B cell (primary cell): ENCODE results near the gene SEPTIN1. TPM values are rescaled to one million over a fixed set of nuclear protein-coding genes. Genes with fewer than 3 reads are reported as not detected.

Experiments
- ATAC-seq: fragments of 200-7000 bp; cut with Tn5 transposase; one replicate; pipeline ENCODE4 v1.10.0; 2021; ENCODE audit warnings: low read depth, mild to moderate bottlenecking, moderate number of reproducible peaks, moderate library complexity
- CTCF ChIA-PET: fragments of 350-600 bp; sonication (Branson Sonifier 250); formaldehyde crosslinking; loops from one replicate; lab custom pipeline; 2021; ENCODE audit warnings: antibody characterized with exemption, inconsistent platforms; lab: Charles Lee
- POLR2A ChIA-PET: fragments of 350-600 bp; sonication (Branson Sonifier 250); formaldehyde crosslinking; loops from one replicate; lab custom pipeline; 2021; ENCODE audit warnings: antibody characterized with exemption; lab: Charles Lee
- DNase-seq: peaks from one replicate; pipeline ENCODE4 v3.0.0; 2013
- H2AFZ ChIP-seq: 2 replicates; pipeline ENCODE4 v1.6.1; 2012; ENCODE audit warnings: mild to moderate bottlenecking, low read depth, low read length; ENCODE audit not compliant: insufficient read depth, poor library complexity, severe bottlenecking
- H3K27ac ChIP-seq, 2 donors: 1 replicate in 1 of 2; 2 replicates in 1 of 2; pipeline ENCODE4 v1.5.1; 2012 to 2013; ENCODE audit warnings: low read length in 2 of 2, mild to moderate bottlenecking in 2 of 2, moderate library complexity in 1 of 2
- H3K27me3 ChIP-seq, 4 experiments: fragments of 200-600 bp in 1 of 4; sonication (generic) in 1 of 4; replicated peaks in 1 of 4; 1 replicate in 2 of 4; 2 replicates in 2 of 4; pipeline versions ENCODE4 v1.6.1 to v1.7.0; 2013 to 2016; ENCODE audit warnings: low read length in 3 of 4, mild to moderate bottlenecking in 2 of 4, mixed read lengths in 1 of 4, moderate library complexity in 1 of 4; ENCODE audit not compliant: insufficient read depth in 4 of 4, control insufficient read depth in 3 of 4; ENCODE audit errors: control extremely low read depth in 1 of 4
- H3K36me3 ChIP-seq, 2 experiments: replicated peaks in 1 of 2; 1 replicate in 1 of 2; 2 replicates in 1 of 2; pipeline versions ENCODE4 v1.6.1 to v1.7.1; 2013; ENCODE audit warnings: low read length in 1 of 2; ENCODE audit not compliant: insufficient read depth in 2 of 2, control insufficient read depth in 1 of 2; ENCODE audit errors: control extremely low read depth in 1 of 2, extremely low read depth in 1 of 2
- H3K4me1 ChIP-seq, 2 donors: fragments of 200-600 bp in 1 of 2; sonication (generic) in 1 of 2; 1 replicate in 1 of 2; 2 replicates in 1 of 2; pipeline versions ENCODE4 v1.5.1 to v1.6.1; 2013 to 2017; ENCODE audit warnings: low read length in 2 of 2; ENCODE audit not compliant: control insufficient read depth in 2 of 2, insufficient read depth in 2 of 2
- H3K4me2 ChIP-seq: replicated peaks from 2 replicates; pipeline ENCODE3; 2012; ENCODE audit warnings: mild to moderate bottlenecking, low read depth, low read length; ENCODE audit not compliant: poor library complexity, severe bottlenecking
- H3K4me3 ChIP-seq, 5 experiments: fragments of 200-600 bp in 1 of 5; sonication (generic) in 1 of 5; 1 replicate in 3 of 5; 2 replicates in 2 of 5; pipeline versions ENCODE4 v1.5.1 to v1.7.0; 2011 to 2016; ENCODE audit warnings: low read length in 4 of 5, mild to moderate bottlenecking in 4 of 5, low read depth in 2 of 5, control low read depth in 1 of 5, moderate library complexity in 1 of 5; ENCODE audit not compliant: insufficient read depth in 1 of 5; ENCODE audit errors: control extremely low read depth in 1 of 5, extremely low read depth in 1 of 5
- H3K79me2 ChIP-seq: fragments of 200-600 bp; sonication (generic); one replicate; pipeline ENCODE4 v1.6.0; 2016; ENCODE audit warnings: low read length; ENCODE audit not compliant: control insufficient read depth, insufficient read depth
- H3K9ac ChIP-seq: fragments of 200-600 bp; sonication (generic); 2 replicates; pipeline ENCODE4 v1.6.1; 2017; ENCODE audit warnings: mild to moderate bottlenecking, low read length, moderate library complexity
- H3K9me3 ChIP-seq, 3 donors: one replicate each; pipeline versions ENCODE4 v1.6.1 to v1.7.1; 2013; ENCODE audit warnings: low read length in 2 of 3; ENCODE audit not compliant: control insufficient read depth in 2 of 3, insufficient read depth in 1 of 3; ENCODE audit errors: control extremely low read depth in 1 of 3
- H4K20me1 ChIP-seq: 2 replicates; pipeline ENCODE4 v1.6.0; 2012; ENCODE audit warnings: mild to moderate bottlenecking, low read length; ENCODE audit not compliant: insufficient read depth, control insufficient read depth, poor library complexity, severe bottlenecking
- H3K27ac Mint-ChIP-seq: one replicate; pipeline ENCODE4 v1.8.0; 2021; ENCODE audit warnings: mixed read lengths
- H3K27me3 Mint-ChIP-seq: one replicate; pipeline ENCODE4 v1.8.0; 2021; ENCODE audit warnings: mixed read lengths
- H3K4me1 Mint-ChIP-seq: one replicate; pipeline ENCODE4 v1.8.0; 2021; ENCODE audit warnings: mixed read lengths
- H3K4me3 Mint-ChIP-seq: one replicate; pipeline ENCODE4 v1.8.0; 2021; ENCODE audit warnings: mixed read lengths
- H3K9me3 Mint-ChIP-seq: one replicate; pipeline ENCODE4 v1.8.0; 2022; ENCODE audit warnings: mixed read lengths; ENCODE audit not compliant: insufficient read depth
- CTCF ChIP-seq: fragments of 200-600 bp; IDR thresholded peaks from one replicate; pipeline ENCODE4 v1.8.0; 2022; ENCODE audit warnings: antibody characterized with exemption, mild to moderate bottlenecking
- EZH2 ChIP-seq: IDR thresholded peaks from 2 replicates; pipeline ENCODE4 v1.6.1; 2012; ENCODE audit warnings: borderline replicate concordance, low read depth, mild to moderate bottlenecking, moderate library complexity, low read length; ENCODE audit not compliant: insufficient read depth, poor library complexity, severe bottlenecking
- whole genome bisulfite sequencing: methylation state at CpG from one replicate; pipeline ENCODE4 v1.1.5; 2013; ENCODE audit warnings: missing lambda C conversion rate; ENCODE audit not compliant: insufficient coverage; 5-methylcytosine and 5-hydroxymethylcytosine counted together
- intact Hi-C: fragments of 100-400 bp; cut with micrococcal nuclease; formaldehyde crosslinking; loops from one replicate; pipeline ENCODE4 v1.10.0; 2022
- polyA plus RNA-seq: library from polyadenylated mRNA; depleted of rRNA; stranded (reverse); fragments of >200 nt; gene quantifications from 2 replicates; pipeline ENCODE4 v1.2.3, GENCODE V29; 2012
- total RNA-seq, 2 donors: library from RNA; stranded (reverse); fragments of 120-200 nt in 1 of 2; gene quantifications; 1 replicate in 1 of 2; 2 replicates in 1 of 2; pipeline versions ENCODE4 v1.2.3 to v1.2.4, GENCODE V29; 2013 to 2022

The SEPTIN1 gene
- total and polyA plus RNA-seq, 2 donors (not counting 1 experiment from before 2014, with no cell fraction given): 154 to 302 TPM

- Mint-ChIP-seq H3K27ac (peak overlapping the region; percentile 12), H3K9me3 (no peaks in the 10 kb centered on the region), H3K4me3 (peak overlapping the region; percentile 52), H3K27me3 (no peaks in the 10 kb centered on the region), H3K4me1 (peaks cover 7% of the 10 kb centered on the region)
- Histone ChIP-seq H4K20me1 (no peaks in the 10 kb centered on the region), H3K36me3 (peaks cover under 1 to 10% of the 10 kb centered on the region in 2 experiments), H3K79me2 (peaks cover 13% of the 10 kb centered on the region), H3K4me2 (peak overlapping the region; percentile 82), H3K9ac (peak overlapping the region; percentile 70), H2AFZ (peak overlapping the region; percentile 84), H3K4me1 (peaks cover 5 to 12% of the 10 kb centered on the region in 2 donors), H3K4me3 (peak overlapping the region; percentile 33 to 75 (median 66)), H3K27me3 (no peaks in the 10 kb centered on the region), H3K9me3 (no peaks in the 10 kb centered on the region), H3K27ac (peak overlapping the region; percentile 29 to 73)
- ATAC-seq: no peak
- no peak for DNase-seq
- POLR2A ChIA-PET: interaction anchor here (0.6 to 1.9 kb wide), 22 partner anchors 10 to 481 kb away, joined by 3 to 18 read pairs (median 4); partner anchors contain the start of genes CD2BP2, CORO1A, DCTPP1 and PRR14
- TF ChIP-seq EZH2 (no peak), CTCF (no peak)
- CTCF ChIA-PET: interaction anchor here (0.9 to 5.3 kb wide), 13 partner anchors 8 to 325 kb away, joined by 3 to 43 read pairs (median 4); partner anchors contain the start of genes DCTPP1, TBX6, ZNF48 and ZNF747
- WGBS: 68% methylated on average over 15 of the region's 18 CpGs
- intact Hi-C loops: loop anchor here (1.0 to 5.0 kb wide), 4 partner anchors 22 to 280 kb away; partner anchors contain the start of genes SRCAP, TBC1D10B, ZNF48 and ZNF768
Measured at GRCh38 chr16:30416624-30417528, 34.5 kb upstream of the SEPTIN1 start.
